Measurements from ENCODE around the gene SANBR. TPM values are rescaled to one million over a fixed set of nuclear protein-coding genes. Genes with fewer than 3 reads are reported as not detected.

SANBR gene
- total and polyA plus RNA-seq, 2 of the 4 experiments (the other 2 are of a cell fraction), result 3.3 to 3.8 TPM

GRCh38 chr2:61018318-61018755 lies 47.3 kb upstream of the SANBR start:
- ATAC-seq (ENCODE audit: low read depth) (peak; percentile 15; the same call in 1 of the 2 replicates), DNase-seq (peak; percentile 61)
- Histone ChIP-seq H4K20me1 (ENCODE audit: insufficient read depth, low read length) (peaks cover 10% of the 10 kb centered on the region), H2AK5ac (ENCODE audit: low read depth, low read length) (no peak overlapping the region), H3K4me2 (ENCODE audit: low read depth, low read length) (peak overlapping the region; percentile 79; the same call in 1 of the 2 replicates), H4K5ac (ENCODE audit: low read depth, low read length) (no peak overlapping the region; the same call in 1 of the 2 replicates), H3K9ac (ENCODE audit: low read depth, low read length) (peak overlapping the region; percentile 76), H3K9me1 (ENCODE audit: insufficient read depth, low read length) (no peaks in the 10 kb centered on the region), H3K9me3 (ENCODE audit: control insufficient read depth, insufficient read depth, low read length) (no peaks in the 10 kb centered on the region), H2AFZ (replicated peaks; ENCODE audit: low read length, poor library complexity) (peak overlapping the region; percentile 95), H3K56ac (ENCODE audit: extremely low read depth, insufficient read depth, low read length) (peak overlapping the region; percentile 52), H2BK15ac (ENCODE audit: low read depth, low read length) (no peak overlapping the region), H3K27me3 (ENCODE audit: control insufficient read depth, insufficient read depth, low read length) (no peaks in the 10 kb centered on the region), H3K4me1 (ENCODE audit: control insufficient read depth, insufficient read depth, low read length) (no peaks in the 10 kb centered on the region; the same call in 1 of the 2 replicates), H3K4me3 (ENCODE audit: insufficient read depth, low read depth, low read length) (peak overlapping the region; percentile 66), H4K91ac (ENCODE audit: insufficient read depth, low read depth, low read length) (no peak overlapping the region), H3K14ac (replicated peaks; ENCODE audit: low read depth, low read length) (0 out of 2 replicates have a peak overlapping the region, but pooled peaks have one; percentile 10), H3K4ac (ENCODE audit: low read depth, low read length) (peak overlapping the region; percentile 39; the same call in 1 of the 2 replicates), H3K27ac (ENCODE audit: insufficient read depth, low read length) (peak overlapping the region; percentile 83; the same call in 1 of the 2 replicates), H3K79me1 (ENCODE audit: low read depth in 1 of 2, low read length in 2 of 2) (peaks cover 15 to 32% of the 10 kb centered on the region in 2 experiments), H2BK120ac (ENCODE audit: low read depth, low read length) (no peak overlapping the region), H3K18ac (ENCODE audit: low read depth, low read length) (no peak overlapping the region; the same call in 1 of the 2 replicates), H3K23ac (ENCODE audit: low read depth, low read length) (peak overlapping the region; percentile 15; the same call in 1 of the 2 replicates), H2BK20ac (ENCODE audit: low read depth, low read length) (no peak overlapping the region), H2BK5ac (ENCODE audit: low read depth, low read length, poor library complexity, severe bottlenecking) (no peak overlapping the region), H2AK9ac (replicated peaks; ENCODE audit: low read depth, low read length, poor library complexity) (no peak overlapping the region), H3K36me3 (ENCODE audit: control insufficient read depth, insufficient read depth, low read length) (peaks cover 4% of the 10 kb centered on the region; the same call in 1 of the 2 replicates), H4K8ac (ENCODE audit: low read depth in 2 of 2, low read length in 2 of 2) (peak overlapping the region in 1 of 2 experiments; percentile 43; a peak in 1 of 4 replicates)
- CTCF ChIA-PET, result no interaction called here
- intact Hi-C loops (cut with micrococcal nuclease) (no loop called here), dilution Hi-C loops (cut with HindIII; ENCODE audit: low sequenced_read_pairs, unreplicated experiment) (no loop called here), in situ Hi-C loops (cut with MboI; ENCODE audit: low sequenced_read_pairs) (no loop called here)
- no CpG with 5 or more reads among the region's 7 CpGs for WGBS, 2 experiments (ENCODE audit: extremely low coverage in 2 of 2, insufficient read length in 1 of 2)
- TSS peak; percentile 46 for BruUV-seq (replicated peaks)
- POLR2A ChIA-PET (ENCODE audit: unreplicated experiment), result interaction anchor here (0.5 kb wide), 1 partner anchor 864 kb away, joined by 4 read pairs; no protein-coding TSS in a partner anchor
- no peak for TF ChIP-seq POLR2A (IDR thresholded peaks at IDR 0.05; ENCODE audit: low read depth, low read length)
- no peak for TF ChIP-seq MXI1 (IDR thresholded peaks at IDR 0.05; ENCODE audit: borderline replicate concordance, low read depth, low read length)
- TF ChIP-seq MAFK (IDR thresholded peaks at IDR 0.05; ENCODE audit: low read depth, low read length), result no peak
- no peak for TF ChIP-seq RCOR1 (IDR thresholded peaks at IDR 0.05; ENCODE audit: insufficient replicate concordance, low read length)
- no peak for TF ChIP-seq CHD1 (IDR thresholded peaks at IDR 0.05; ENCODE audit: low read depth, low read length)
- TF ChIP-seq SMC3 (IDR thresholded peaks at IDR 0.05; ENCODE audit: low read depth, low read length), result no peak
- TF ChIP-seq RFX5 (IDR thresholded peaks at IDR 0.05; ENCODE audit: low read depth, low read length), result no peak
- TF ChIP-seq BHLHE40 (IDR thresholded peaks at IDR 0.05; ENCODE audit: low read depth, low read length), result no peak
- TF ChIP-seq NFE2L2 (IDR thresholded peaks at IDR 0.05; ENCODE audit: low read depth, low read length), result no peak
- no peak for TF ChIP-seq CTCF (conservative IDR thresholded peaks at IDR 0.05; ENCODE audit: low read depth, low read length)
- no peak for TF ChIP-seq RAD21 (IDR thresholded peaks at IDR 0.05; ENCODE audit: low read length)
- TF ChIP-seq MAZ (IDR thresholded peaks at IDR 0.05; ENCODE audit: borderline replicate concordance, low read depth, low read length), result no peak
- TF ChIP-seq ELK1 (IDR thresholded peaks at IDR 0.05; ENCODE audit: borderline replicate concordance, low read depth, low read length), result no peak
